ENCODE data around the gene IGLL1.
"Not testable (repeated sequence)": the region's sequence is repeated elsewhere in the genome, so short reads cannot be mapped to it uniquely, and the experiment has no call there.

IGLL1 gene

GRCh38 chr22:23562186-23562585 is 17.9 kb downstream of the IGLL1 start:
- no peak for DNase-seq

GRCh38 chr22:23561025-23561510 is 19.0 kb downstream of the IGLL1 start:
- DNase-seq, result not testable (repeated sequence)

- not testable (repeated sequence) for DNase-seq
These were observed 19.9 kb downstream of the IGLL1 start for GRCh38 chr22:23560215-23560614.

DNA sequence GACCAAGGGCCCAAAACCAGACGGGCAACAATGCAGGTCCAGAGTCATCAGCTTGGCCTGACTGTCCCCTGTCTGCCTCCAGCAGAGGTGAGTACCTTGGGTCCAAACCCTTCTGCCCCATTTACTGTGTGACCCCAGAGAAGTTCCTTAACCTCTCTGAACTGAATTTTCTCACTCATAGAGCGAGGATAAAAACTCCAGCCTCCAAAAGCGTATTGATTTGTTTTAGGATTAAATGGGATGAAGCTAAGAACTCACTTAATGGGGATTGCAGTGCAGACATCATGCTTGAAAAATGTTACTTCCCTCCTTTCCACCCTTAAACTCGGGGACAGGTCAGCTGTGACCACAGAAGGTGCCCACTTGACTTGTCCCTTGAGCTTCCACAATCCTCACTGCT is 22.6 kb downstream of the IGLL1 start:
- no peak for DNase-seq

DNA sequence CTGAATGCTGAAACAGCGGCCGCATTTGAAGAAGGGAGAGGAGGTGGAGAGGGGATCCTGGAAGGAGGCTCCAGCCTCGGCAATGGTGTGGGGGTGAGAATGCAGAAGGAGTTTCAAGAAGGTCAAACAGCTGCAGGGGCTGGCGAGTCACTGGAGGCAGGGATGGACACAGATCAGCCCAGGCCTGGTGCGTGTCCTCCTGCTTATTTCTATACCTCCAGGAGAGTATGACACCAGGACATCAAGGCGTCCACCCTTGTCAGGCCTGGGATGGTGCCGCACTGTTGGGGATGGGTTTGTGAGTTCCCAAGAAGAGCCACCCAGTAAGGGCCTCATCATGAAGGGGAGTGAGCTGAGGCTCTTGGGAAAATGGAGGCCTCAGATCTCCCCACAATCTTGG is 23.1 kb downstream of the IGLL1 start:
- DNase-seq, result no peak

- no peak for DNase-seq
These were observed 24.0 kb downstream of the IGLL1 start for GRCh38 chr22:23556026-23556620.

- no peak for DNase-seq
These were observed 25.0 kb downstream of the IGLL1 start for GRCh38 chr22:23555118-23555517.

- no peak for DNase-seq
These were observed 25.9 kb downstream of the IGLL1 start for GRCh38 chr22:23553924-23554870.

- DNase-seq, result no peak
These were observed 26.7 kb downstream of the IGLL1 start for GRCh38 chr22:23553438-23553837.

GRCh38 chr22:23552573-23552972 is 27.5 kb downstream of the IGLL1 start:
- no peak for DNase-seq

DNA sequence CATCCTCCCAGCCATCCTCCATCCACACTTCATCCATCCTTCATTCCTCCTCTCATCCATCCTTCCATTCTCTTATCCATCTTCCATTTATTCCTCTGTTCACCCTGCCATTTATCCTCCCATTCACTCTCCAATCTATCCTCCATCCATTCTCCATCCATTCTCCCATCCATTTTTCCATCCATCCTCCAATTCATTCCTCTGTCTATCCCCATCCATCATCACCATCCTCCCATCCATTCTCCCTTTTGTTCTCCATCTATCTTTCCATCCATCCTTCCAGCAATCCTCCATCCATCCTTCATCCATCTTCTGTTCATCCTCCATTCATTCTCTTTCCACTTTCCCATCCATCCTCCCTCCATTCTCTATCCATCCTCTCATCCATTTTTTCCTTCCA is 28.7 kb downstream of the IGLL1 start:
- no peak for DNase-seq

DNA sequence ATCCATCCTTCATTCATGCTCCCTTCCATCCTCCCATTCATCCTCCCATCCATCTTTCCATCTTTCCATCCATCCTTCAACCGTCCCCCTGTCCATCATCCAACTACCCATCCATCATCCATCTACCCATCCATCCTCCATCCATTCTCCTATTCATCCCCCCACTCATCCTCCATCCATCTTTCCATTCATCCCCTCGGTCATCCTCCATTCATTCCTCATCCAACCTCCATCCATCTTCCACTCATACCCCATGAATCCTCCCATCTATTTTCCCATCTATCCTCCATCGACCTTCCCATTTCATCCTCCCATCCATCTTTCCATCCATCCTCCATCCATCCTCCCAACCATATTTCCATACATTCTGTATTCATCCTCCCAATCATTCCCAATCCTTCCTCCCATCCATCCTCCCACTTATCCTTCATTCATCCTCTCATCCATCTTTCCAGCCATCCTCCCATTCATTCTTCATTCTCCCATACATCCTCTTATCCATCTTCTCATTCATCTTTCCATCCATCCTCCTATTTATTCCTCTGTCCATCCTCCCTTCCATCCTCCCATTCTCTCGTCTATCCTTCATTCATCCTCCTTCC is 29.9 kb downstream of the IGLL1 start:
- DNase-seq, result no peak

- DNase-seq, result no peak
These were observed 30.9 kb downstream of the IGLL1 start for GRCh38 chr22:23549198-23549595.

GRCh38 chr22:23548501-23549197 is 31.4 kb downstream of the IGLL1 start:
- DNase-seq, result no peak

GRCh38 chr22:23547818-23548500 is 32.1 kb downstream of the IGLL1 start:
- no peak for DNase-seq

- DNase-seq, result peak; percentile 10
These were observed 32.7 kb downstream of the IGLL1 start for GRCh38 chr22:23547382-23547781.

DNA sequence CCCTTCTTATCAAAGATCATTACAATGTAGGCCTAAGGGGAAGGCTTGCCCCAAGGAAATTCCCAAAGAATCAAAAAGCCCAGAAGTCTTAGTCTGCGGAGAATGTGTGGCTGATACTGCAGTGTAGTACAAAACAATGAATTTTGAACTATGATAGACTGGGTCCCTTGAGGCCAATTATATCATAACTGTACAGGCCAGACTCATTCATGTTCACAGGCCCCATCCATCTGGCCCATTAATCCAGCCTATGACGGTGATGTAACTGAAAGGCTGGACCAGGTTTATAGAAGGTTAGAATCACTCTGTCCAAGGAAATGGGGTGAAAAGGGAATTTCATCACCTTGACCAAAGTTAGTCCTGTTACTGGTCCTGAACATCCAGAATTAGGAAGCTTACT is 35.2 kb downstream of the IGLL1 start:
- no peak for DNase-seq

DNA sequence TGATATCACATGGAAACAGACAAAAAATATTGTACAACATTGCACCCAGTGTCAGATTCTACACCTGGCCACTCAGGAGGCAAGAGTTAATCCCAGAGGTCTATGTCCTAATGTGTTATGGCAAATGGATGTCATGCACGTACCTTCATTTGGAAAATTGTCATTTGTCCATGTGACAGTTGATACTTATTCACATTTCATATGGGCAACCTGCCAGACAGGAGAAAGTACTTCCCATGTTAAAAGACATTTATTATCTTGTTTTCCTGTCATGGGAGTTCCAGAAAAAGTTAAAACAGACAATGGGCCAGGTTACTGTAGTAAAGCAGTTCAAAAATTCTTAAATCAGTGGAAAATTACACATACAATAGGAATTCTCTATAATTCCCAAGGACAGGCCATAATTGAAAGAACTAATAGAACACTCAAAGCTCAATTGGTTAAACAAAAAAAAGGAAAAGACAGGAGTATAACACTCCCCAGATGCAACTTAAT is 36.5 kb downstream of the IGLL1 start:
- not testable (repeated sequence) for DNase-seq

GRCh38 chr22:23542933-23543332 is 37.2 kb downstream of the IGLL1 start:
- no peak for DNase-seq

DNA sequence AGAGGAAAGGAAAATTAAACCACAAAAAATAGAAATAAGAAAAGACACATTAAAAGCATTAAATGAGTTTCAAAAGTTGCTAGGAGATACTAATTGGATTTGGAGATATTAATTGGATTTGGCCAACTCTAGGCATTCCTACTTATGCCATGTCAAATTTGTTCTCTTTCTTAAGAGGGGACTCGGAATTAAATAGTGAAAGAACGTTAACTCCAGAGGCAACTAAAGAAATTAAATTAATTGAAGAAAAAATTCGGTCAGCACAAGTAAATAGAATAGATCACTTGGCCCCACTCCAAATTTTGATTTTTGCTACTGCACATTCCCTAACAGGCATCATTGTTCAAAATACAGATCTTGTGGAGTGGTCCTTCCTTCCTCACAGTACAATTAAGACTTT is 37.7 kb downstream of the IGLL1 start:
- not testable (repeated sequence) for DNase-seq

DNA sequence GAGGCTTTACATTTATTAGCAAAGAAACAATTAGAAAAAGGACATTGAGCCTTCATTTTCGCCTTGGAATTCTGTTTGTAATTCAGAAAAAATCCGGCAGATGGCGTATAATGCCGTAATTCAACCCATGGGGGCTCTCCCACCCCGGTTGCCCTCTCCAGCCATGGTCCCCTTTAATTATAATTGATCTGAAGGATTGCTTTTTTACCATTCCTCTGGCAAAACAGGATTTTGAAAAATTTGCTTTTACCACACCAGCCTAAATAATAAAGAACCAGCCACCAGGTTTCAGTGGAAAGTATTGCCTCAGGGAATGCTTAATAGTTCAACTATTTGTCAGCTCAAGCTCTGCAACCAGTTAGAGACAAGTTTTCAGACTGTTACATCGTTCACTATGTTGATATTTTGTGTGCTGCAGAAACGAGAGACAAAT is 38.2 kb downstream of the IGLL1 start:
- not testable (repeated sequence) for DNase-seq

DNA sequence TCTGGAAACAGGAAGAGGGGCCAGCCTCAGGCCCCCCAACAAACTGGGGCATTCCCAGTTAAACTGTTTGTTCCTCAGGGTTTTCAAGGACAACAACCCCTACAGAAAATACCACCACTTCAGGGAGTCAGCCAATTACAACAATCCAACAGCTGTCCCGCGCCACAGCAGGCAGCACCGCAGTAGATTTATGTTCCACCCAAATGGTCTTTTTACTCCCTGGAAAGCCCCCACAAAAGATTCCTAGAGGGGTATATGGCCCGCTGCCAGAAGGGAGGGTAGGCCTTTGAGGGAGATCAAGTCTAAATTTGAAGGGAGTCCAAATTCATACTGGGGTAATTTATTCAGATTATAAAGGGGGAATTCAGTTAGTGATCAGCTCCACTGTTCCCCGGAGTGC is 39.3 kb downstream of the IGLL1 start:
- not testable (repeated sequence) for DNase-seq

All from GF-D8 (cell line).